Heart left ventricle (tissue), 13 donors: ENCODE measurements around the gene TTLL11.

Source experiments
- POLR2A ChIP-seq, 2 donors: fragments of 450-650 bp; IDR thresholded peaks; one replicate each; pipeline ENCODE4 v1.6.1; 2017; ENCODE audit warnings: antibody characterized with exemption in 2 of 2, mild to moderate bottlenecking in 2 of 2, moderate library complexity in 2 of 2
- TF ChIP-seq, protein P1 (sequence below), 12 donors: fragments of 200-600 bp; sonication (generic) in 4 of 12; IDR thresholded peaks; one replicate each; pipeline versions ENCODE4 v1.5.0 to v1.8.0; 2018 to 2022; ENCODE audit warnings: antibody characterized with exemption in 12 of 12, mild to moderate bottlenecking in 5 of 12
- donor health status: ischemic (EF 13 %, LVEDD 7.1; RV severe dilation, severe dysfunction).
- donor health status: DM: no; HTN: yes; CAD: no.
- donor health status: DM: no; HTN: no; CAD: no.
- donor health status: ischemic (EF 25% LVEDD 6.9; RV normal size, moderate dysfunction).
- donor health status: ischemic (EF 25% LVEDD 5.7; RV mildly dilated, moderate dysfunction).
- donor health status: ischemic (EF 35%, LVEDD 5.7; RV mildly dilated, moderate dysfunction).
- donor health status: nonischemic (EF 11% LVEDD 7.7; RV severe dilation, severe dysfunction).
- donor health status: DM: yes; HTN: yes; CAD: no.
- donor health status: PGD.
- donor health status: ischemic (EF 29% LVEDD 5.4; RV normal size, mild dysfunction).
- donor health status: nonischemic (EF 23%, LVEDD 6.1; RV moderate dilation, normal function).

DNA sequence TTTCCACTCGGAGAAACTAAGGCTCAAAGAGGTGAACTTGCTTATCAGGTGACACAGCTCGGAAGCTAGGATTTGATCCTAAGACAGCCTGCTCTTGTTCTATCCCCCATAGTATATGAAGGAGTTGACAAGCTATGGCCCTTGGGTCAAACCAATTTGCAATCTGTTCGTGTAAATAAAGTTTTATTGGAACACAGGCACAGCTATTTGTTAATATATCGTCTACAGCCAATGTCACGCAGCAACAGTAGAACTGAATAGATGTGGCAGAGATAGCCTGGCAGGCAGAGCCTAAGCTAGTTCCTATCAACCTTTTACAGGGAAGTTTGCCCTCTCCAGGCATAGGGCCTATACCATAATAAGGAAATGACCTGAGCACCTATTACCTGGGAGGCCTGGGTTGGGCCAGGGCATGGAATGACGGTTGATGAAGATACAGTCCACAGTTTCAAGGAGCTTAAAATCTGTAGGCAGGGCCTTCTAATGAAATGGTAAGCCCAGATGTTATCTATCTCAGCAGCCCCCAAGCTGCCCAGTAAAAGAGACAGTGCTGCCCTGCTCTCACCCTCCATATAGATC lies 179.0 kb downstream of the TTLL11 start:
- TF ChIP-seq POLR2A (IDR thresholded peaks at IDR 0.05), result no peak
- TF ChIP-seq, protein P1, sequence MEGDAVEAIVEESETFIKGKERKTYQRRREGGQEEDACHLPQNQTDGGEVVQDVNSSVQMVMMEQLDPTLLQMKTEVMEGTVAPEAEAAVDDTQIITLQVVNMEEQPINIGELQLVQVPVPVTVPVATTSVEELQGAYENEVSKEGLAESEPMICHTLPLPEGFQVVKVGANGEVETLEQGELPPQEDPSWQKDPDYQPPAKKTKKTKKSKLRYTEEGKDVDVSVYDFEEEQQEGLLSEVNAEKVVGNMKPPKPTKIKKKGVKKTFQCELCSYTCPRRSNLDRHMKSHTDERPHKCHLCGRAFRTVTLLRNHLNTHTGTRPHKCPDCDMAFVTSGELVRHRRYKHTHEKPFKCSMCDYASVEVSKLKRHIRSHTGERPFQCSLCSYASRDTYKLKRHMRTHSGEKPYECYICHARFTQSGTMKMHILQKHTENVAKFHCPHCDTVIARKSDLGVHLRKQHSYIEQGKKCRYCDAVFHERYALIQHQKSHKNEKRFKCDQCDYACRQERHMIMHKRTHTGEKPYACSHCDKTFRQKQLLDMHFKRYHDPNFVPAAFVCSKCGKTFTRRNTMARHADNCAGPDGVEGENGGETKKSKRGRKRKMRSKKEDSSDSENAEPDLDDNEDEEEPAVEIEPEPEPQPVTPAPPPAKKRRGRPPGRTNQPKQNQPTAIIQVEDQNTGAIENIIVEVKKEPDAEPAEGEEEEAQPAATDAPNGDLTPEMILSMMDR (IDR thresholded peaks at IDR 0.05), result no peak
